Karpas-422 (cell line): Measurements from ENCODE around the gene MXRA7. TPM values are rescaled to one million over a fixed set of nuclear protein-coding genes. Genes with fewer than 3 reads are reported as not detected.

Experiments used
- DNase-seq: peaks from one replicate; pipeline ENCODE4 v3.0.0-alpha.2; 2015
- H2AFZ ChIP-seq: fragments of 200-600 bp; sonication (generic); 2 replicates; pipeline ENCODE4 v1.6.1; 2014; ENCODE audit warnings: antibody characterized with exemption, low read length, mixed read lengths
- H3K27ac ChIP-seq: fragments of 200-600 bp; sonication (generic); 2 replicates; pipeline ENCODE4 v1.5.1; 2014; ENCODE audit warnings: mild to moderate bottlenecking, low read length, moderate library complexity
- H3K27me3 ChIP-seq: fragments of 200-600 bp; sonication (generic); 2 replicates; pipeline ENCODE4 v1.6.1; 2014; ENCODE audit warnings: low read length, mixed read lengths
- H3K36me3 ChIP-seq: fragments of 200-600 bp; sonication (generic); 2 replicates; pipeline ENCODE4 v1.6.1; 2014; ENCODE audit warnings: low read length, mixed read lengths; ENCODE audit not compliant: insufficient read depth
- H3K4me1 ChIP-seq: fragments of 200-600 bp; sonication (generic); 2 replicates; pipeline ENCODE4 v1.6.1; 2014; ENCODE audit warnings: mild to moderate bottlenecking, low read length, mixed read lengths
- H3K4me2 ChIP-seq: fragments of 200-600 bp; sonication (generic); 2 replicates; pipeline ENCODE4 v1.6.1; 2014; ENCODE audit warnings: low read length, low read depth, mild to moderate bottlenecking; ENCODE audit not compliant: poor library complexity, severe bottlenecking
- H3K4me3 ChIP-seq: fragments of 200-600 bp; sonication (generic); 2 replicates; pipeline ENCODE4 v1.5.1; 2014; ENCODE audit warnings: mild to moderate bottlenecking, antibody characterized with exemption, low read length, mixed read lengths
- H3K79me2 ChIP-seq: fragments of 200-600 bp; sonication (generic); 2 replicates; pipeline ENCODE4 v1.6.1; 2014; ENCODE audit warnings: mild to moderate bottlenecking, low read length, mixed read lengths
- H3K9ac ChIP-seq: fragments of 200-600 bp; sonication (generic); 2 replicates; pipeline ENCODE4 v1.6.0; 2014; ENCODE audit warnings: low read length
- H3K9me2 ChIP-seq: fragments of 200-600 bp; sonication (generic), shearing (Covaris generic); replicated peaks from 2 replicates; pipeline ENCODE4 v1.6.0; 2014; ENCODE audit warnings: mild to moderate bottlenecking, low read length, moderate library complexity; ENCODE audit not compliant: insufficient read depth
- H3K9me3 ChIP-seq: fragments of 300-700, 200-600 bp; sonication (generic); 2 replicates; pipeline ENCODE4 v1.6.1; 2014; ENCODE audit warnings: low read length, mixed read lengths
- H4K20me1 ChIP-seq: fragments of 200-600 bp; sonication (generic); 2 replicates; pipeline ENCODE4 v1.6.1; 2014; ENCODE audit warnings: mild to moderate bottlenecking, antibody characterized with exemption, low read length, low read depth; ENCODE audit not compliant: insufficient read depth
- small RNA-seq: library from RNA; depleted of rRNA; stranded (forward); fragments of <200 nt; gene quantifications from one replicate; pipeline ENCODE3, GENCODE V24; 2014
- total RNA-seq: library from RNA; depleted of rRNA; stranded (reverse); fragments of >200 nt; shearing (Covaris generic); gene quantifications from 2 replicates; pipeline ENCODE4 v1.2.3, GENCODE V29; 2014; ENCODE audit warnings: low replicate concordance; rRNA removed

The MXRA7 gene
- total RNA-seq, 1 experiment from 2014 or later: 0.45 TPM

GRCh38 chr17:76630151-76630550 is 80.6 kb downstream of the MXRA7 start:
- Histone ChIP-seq H3K4me2 (no peak overlapping the region), H4K20me1 (no peaks in the 10 kb centered on the region), H3K9ac (no peak overlapping the region), H3K27me3 (no peaks in the 10 kb centered on the region), H3K4me1 (no peaks in the 10 kb centered on the region), H3K9me3 (no peaks in the 10 kb centered on the region), H3K9me2 (no peaks in the 10 kb centered on the region), H3K79me2 (no peaks in the 10 kb centered on the region), H3K27ac (no peak overlapping the region), H2AFZ (no peak overlapping the region), H3K36me3 (no peaks in the 10 kb centered on the region), H3K4me3 (no peak overlapping the region)
- no peak for DNase-seq

Small RNA genes lying within 50 kb of the gene (small RNA-seq; reads per million reads assigned to genes)
- gene AC005837.3 (not detected), gene RF02271 (not detected), gene RNU6-227P (not detected), gene RNU6-97P (not detected), gene RNY4P36 (0.47 reads per million, percentile 8 among the genes with 10 or more reads in this experiment)

Other genes with a start within 250 kb of the MXRA7 start
- gene AANAT, start 243.4 kb downstream of the MXRA7 start, total RNA-seq: not detected in 2 replicates
- 5.1 and 5.4 TPM in 2 replicates for gene RHBDF2, start 209.5 kb downstream of the MXRA7 start, total RNA-seq
- gene CYGB, start 173.3 kb downstream of the MXRA7 start, total RNA-seq: 0.07 TPM in 1 of 2 replicates, not detected in the other
- gene PRCD, start 170.9 kb downstream of the MXRA7 start, total RNA-seq: 0.37 and 0.69 TPM in 2 replicates
- not detected in 2 replicates for gene ST6GALNAC2, start 125.1 kb downstream of the MXRA7 start, total RNA-seq
- gene ST6GALNAC1, start 67.2 kb downstream of the MXRA7 start, total RNA-seq: not detected in 2 replicates
- gene JMJD6, start 15.6 kb upstream of the MXRA7 start, total RNA-seq: 16.2 and 20.5 TPM in 2 replicates
- 43.4 and 72.4 TPM in 2 replicates for gene METTL23, start 15.9 kb upstream of the MXRA7 start, total RNA-seq
- 328 and 459 TPM in 2 replicates for gene SRSF2, start 26.4 kb upstream of the MXRA7 start, total RNA-seq
- gene MFSD11, start 27.2 kb upstream of the MXRA7 start, total RNA-seq: 19.1 and 34.3 TPM in 2 replicates
- gene MGAT5B, start 157.4 kb upstream of the MXRA7 start, total RNA-seq: not detected in 2 replicates